Left lobe of liver (tissue), 2 donors: ENCODE data around the gene GSTM5. TPM values are rescaled to one million over a fixed set of nuclear protein-coding genes. Genes with fewer than 3 reads are reported as not detected.
"Not testable (repeated sequence)": the region's sequence is repeated elsewhere in the genome, so short reads cannot be mapped to it uniquely, and the experiment has no call there.

Experiments used
- ATAC-seq: fragments of 200-7000 bp; cut with Tn5 transposase; one replicate; pipeline ENCODE4 v1.9.1; 2020; ENCODE audit warnings: mild to moderate bottlenecking, moderate library complexity
- DNase-seq: peaks from one replicate; pipeline ENCODE4 v3.0.0-alpha.2; 2020; ENCODE audit warnings: low spot score
- total RNA-seq: library from RNA; stranded (reverse); gene quantifications from one replicate; pipeline ENCODE4 v1.2.1, GENCODE V29; 2021
- donor health status: DM: no; HTN: no; CAD: no; lungs with moderate emphysema.
- donor health status: DM: no; HTN: yes; CAD: no.

Gene GSTM5
- total RNA-seq, 1 donor from 2014 or later = 0.10 TPM

GRCh38 chr1:109726728-109727373 is 14.8 kb downstream of the GSTM5 start:
- DNase-seq (no peak), ATAC-seq (no peak)

GRCh38 chr1:109728870-109729269 is 16.8 kb downstream of the GSTM5 start:
- ATAC-seq (no peak), DNase-seq (no peak)

GRCh38 chr1:109730666-109731065 is 18.6 kb downstream of the GSTM5 start:
- ATAC-seq (no peak), DNase-seq (no peak)

- no peak for ATAC-seq
- no peak for DNase-seq
Measured at GRCh38 chr1:109732390-109732881, 20.4 kb downstream of the GSTM5 start.

GRCh38 chr1:109733236-109733870 is 21.3 kb downstream of the GSTM5 start:
- DNase-seq (no peak), ATAC-seq (no peak)

- peak; percentile 77 for DNase-seq
- peak; percentile 99 for ATAC-seq
Measured at GRCh38 chr1:109739738-109740614, 27.9 kb downstream of the GSTM5 start.

- DNase-seq = no peak
Measured at GRCh38 chr1:109740615-109741373, 28.7 kb downstream of the GSTM5 start, which contains the start of gene GSTM3. GSTM3 (minus strand) TSS chr1:109741038; CDS start chr1:109740287, 751 bp downstream.

GRCh38 chr1:109748311-109748710 is 36.3 kb downstream of the GSTM5 start:
- not testable (repeated sequence) for ATAC-seq, DNase-seq

More at GRCh38 chr1:109740615-109741373, 28.7 kb downstream of the GSTM5 start, which contains the start of gene GSTM3:
- ATAC-seq = no peak

- DNase-seq (no peak), ATAC-seq (no peak)
Measured at GRCh38 chr1:109749221-109749620, 37.2 kb downstream of the GSTM5 start.

GRCh38 chr1:109750241-109750882 is 38.3 kb downstream of the GSTM5 start:
- DNase-seq = no peak

GRCh38 chr1:109750920-109751319 is 38.9 kb downstream of the GSTM5 start:
- DNase-seq (peak; percentile 31), ATAC-seq (no peak)

More at GRCh38 chr1:109750241-109750882, 38.3 kb downstream of the GSTM5 start:
- ATAC-seq = no peak

GRCh38 chr1:109751531-109752260 is 39.6 kb downstream of the GSTM5 start:
- DNase-seq (no peak), ATAC-seq (no peak)

- DNase-seq = no peak
- ATAC-seq = no peak
Measured at GRCh38 chr1:109754738-109755137, 42.7 kb downstream of the GSTM5 start.

- not testable (repeated sequence) for ATAC-seq, DNase-seq
Measured at GRCh38 chr1:109756325-109756724, 44.3 kb downstream of the GSTM5 start.

- ATAC-seq (no peak), DNase-seq (peak; percentile 23)
Measured at GRCh38 chr1:109756848-109757521, 44.9 kb downstream of the GSTM5 start.

- peak; percentile 33 for DNase-seq
- ATAC-seq = no peak
Measured at GRCh38 chr1:109757936-109758786, 46.1 kb downstream of the GSTM5 start.

GRCh38 chr1:109759513-109760334 is 47.7 kb downstream of the GSTM5 start:
- DNase-seq = peak; percentile 26
- no peak for ATAC-seq
